Hematopoietic multipotent progenitor cell (in vitro differentiated cells): ENCODE data around the gene NUP133. TPM values are rescaled to one million over a fixed set of nuclear protein-coding genes. Genes with fewer than 3 reads are reported as not detected.
"Not testable (repeated sequence)": the region's sequence is repeated elsewhere in the genome, so short reads cannot be mapped to it uniquely, and the experiment has no call there.

Experiments used
- DNase-seq, 3 donors: peaks; one replicate each; pipeline ENCODE4 v3.0.0-alpha.2; 2011 to 2015; ENCODE audit warnings: low read depth in 2 of 3, low spot score in 2 of 3
- total RNA-seq: library from RNA; depleted of rRNA; stranded (reverse); fragments of >200 nt; gene quantifications from one replicate; pipeline ENCODE4 v1.2.3, GENCODE V29; 2012

The NUP133 gene
- total RNA-seq, 1 donor = 37.2 TPM

- no peak for DNase-seq
Observed at GRCh38 chr1:229425564-229426159, 82.5 kb downstream of the NUP133 start.

GRCh38 chr1:229420765-229421164, 87.4 kb downstream of the NUP133 start:
- no peak for DNase-seq

- DNase-seq = no peak
Observed at GRCh38 chr1:229420224-229420623, 87.9 kb downstream of the NUP133 start.

GRCh38 chr1:229418586-229418985, 89.6 kb downstream of the NUP133 start:
- not testable (repeated sequence) for DNase-seq

- DNase-seq = not testable (repeated sequence)
Observed at GRCh38 chr1:229412810-229413209, 95.3 kb downstream of the NUP133 start.

GRCh38 chr1:229412056-229412455, 96.1 kb downstream of the NUP133 start:
- DNase-seq = no peak

GRCh38 chr1:229411434-229412055, 96.6 kb downstream of the NUP133 start:
- no peak for DNase-seq

GRCh38 chr1:229410692-229411433, 97.3 kb downstream of the NUP133 start:
- DNase-seq = peak in 2 of 3 donors; percentile 46 to 56

GRCh38 chr1:229410370-229410691, 97.8 kb downstream of the NUP133 start:
- DNase-seq = peak in 2 of 3 donors; percentile 32 to 57

- DNase-seq = no peak
Observed at GRCh38 chr1:229409616-229410369, 98.3 kb downstream of the NUP133 start.

GRCh38 chr1:229408458-229409037, 99.6 kb downstream of the NUP133 start:
- DNase-seq = no peak

- peak in 1 of 3 donors; percentile 16 for DNase-seq
Observed at GRCh38 chr1:229407206-229408026, 100.7 kb downstream of the NUP133 start.

- peak in 1 of 3 donors; percentile 15 for DNase-seq
Observed at GRCh38 chr1:229406798-229407197, 101.3 kb downstream of the NUP133 start.

- DNase-seq = no peak
Observed at GRCh38 chr1:229403573-229403972, 104.6 kb downstream of the NUP133 start.

GRCh38 chr1:229402993-229403392, 105.1 kb downstream of the NUP133 start:
- DNase-seq = no peak

GRCh38 chr1:229402329-229402728, 105.8 kb downstream of the NUP133 start:
- not testable (repeated sequence) for DNase-seq

GRCh38 chr1:229397762-229398161, 110.4 kb downstream of the NUP133 start:
- no peak for DNase-seq

GRCh38 chr1:229396585-229397206, 111.4 kb downstream of the NUP133 start:
- DNase-seq = peak in 1 of 3 donors; percentile 19

GRCh38 chr1:229394517-229394916, 113.6 kb downstream of the NUP133 start:
- DNase-seq = not testable (repeated sequence)
